K562 (cell line): ENCODE measurements around the gene AP2S1. TPM values are rescaled to one million over a fixed set of nuclear protein-coding genes. Genes with fewer than 3 reads are reported as not detected.

Source experiments
- ARID1B ChIP-seq: fragments of 450-650 bp; IDR thresholded peaks from 2 replicates; pipeline ENCODE4 v1.6.1; 2016; ENCODE audit warnings: antibody characterized with exemption, mild to moderate bottlenecking, inconsistent platforms
- DACH1 ChIP-seq: fragments of 450-650 bp; IDR thresholded peaks from 2 replicates; pipeline ENCODE4 v1.6.1; 2018; ENCODE audit not compliant: partially characterized antibody
- ELF4 ChIP-seq: fragments of 450-650 bp; formaldehyde crosslinking; IDR thresholded peaks from 2 replicates; pipeline ENCODE4 v1.4.0; 2022; ENCODE audit warnings: missing genetic modification characterization
- EWSR1 ChIP-seq: fragments of 450-650 bp; IDR thresholded peaks from 2 replicates; pipeline ENCODE4 v1.6.1; 2018; ENCODE audit warnings: borderline replicate concordance, mild to moderate bottlenecking, low read depth, moderate library complexity; ENCODE audit not compliant: partially characterized antibody
- EZH2 ChIP-seq: IDR thresholded peaks from 2 replicates; pipeline ENCODE4 v1.6.1; 2012; ENCODE audit warnings: low read depth, mild to moderate bottlenecking, inconsistent platforms, low read length, borderline replicate concordance
- GATA2 ChIP-seq: sonication (generic); formaldehyde crosslinking; IDR thresholded peaks from 2 replicates; pipeline ENCODE4 v1.4.0; 2020; ENCODE audit warnings: mild to moderate bottlenecking, missing genetic modification reagents
- LCOR ChIP-seq: sonication (generic); formaldehyde crosslinking; IDR thresholded peaks from 2 replicates; pipeline ENCODE4 v1.8.0; 2022; ENCODE audit warnings: mild to moderate bottlenecking, missing genetic modification reagents
- NFIC ChIP-seq: fragments of 450-650 bp; IDR thresholded peaks from 2 replicates; pipeline ENCODE4 v1.6.1; 2017; ENCODE audit warnings: mild to moderate bottlenecking, inconsistent platforms
- NFXL1 ChIP-seq: fragments of 450-650 bp; formaldehyde crosslinking; IDR thresholded peaks from 2 replicates; pipeline ENCODE4 v1.4.0; 2021; ENCODE audit warnings: mild to moderate bottlenecking
- NR1H2 ChIP-seq: sonication (generic); formaldehyde crosslinking; IDR thresholded peaks from 2 replicates; pipeline ENCODE4 v1.4.0; 2020; ENCODE audit warnings: mild to moderate bottlenecking, missing genetic modification reagents
- POLR3G ChIP-seq: IDR thresholded peaks from 2 replicates; pipeline ENCODE4 v1.6.1; 2011; ENCODE audit not compliant: insufficient read length, insufficient replicate concordance; ENCODE audit errors: extremely low read depth
- SETDB1 ChIP-seq: IDR thresholded peaks from one replicate; pipeline ENCODE4 v1.6.1; 2012; ENCODE audit warnings: low read length, control low read depth, inconsistent platforms
- SLC30A9 ChIP-seq: fragments of 250-450 bp; sonication (Bioruptor Pico); IDR thresholded peaks from 2 replicates; pipeline ENCODE4 v1.8.0; 2022; ENCODE audit warnings: mild to moderate bottlenecking, moderate library complexity
- SRSF7 ChIP-seq: fragments of 200-400 bp; formaldehyde crosslinking; optimal IDR thresholded peaks from 2 replicates; pipeline ENCODE3; 2017; ENCODE audit warnings: mild to moderate bottlenecking, low read depth, low read length
- XRCC5 ChIP-seq: fragments of 200-400 bp; formaldehyde crosslinking; IDR thresholded peaks from 2 replicates; pipeline ENCODE4 v1.6.1; 2017; ENCODE audit warnings: low read depth, mild to moderate bottlenecking, low read length
- ZNF347 ChIP-seq: fragments of 450-650 bp; formaldehyde crosslinking; IDR thresholded peaks from 2 replicates; pipeline ENCODE4 v1.4.0; 2020; ENCODE audit warnings: low read depth, mild to moderate bottlenecking, moderate library complexity
- ZNF699 ChIP-seq: fragments of 250-450 bp; sonication (Bioruptor Pico); IDR thresholded peaks from 2 replicates; pipeline ENCODE4 v1.8.0; 2021; ENCODE audit warnings: mild to moderate bottlenecking, moderate library complexity; ENCODE audit not compliant: insufficient replicate concordance
- ZNF79 ChIP-seq: fragments of 250-450 bp; sonication (Bioruptor Pico); IDR thresholded peaks from 2 replicates; pipeline ENCODE4 v1.4.0; 2020; ENCODE audit warnings: low read depth, mild to moderate bottlenecking, moderate library complexity
- polyA plus RNA-seq, 8 experiments: library from polyadenylated mRNA; depleted of rRNA in 4 of 8; stranded (reverse) in 5 of 8; unstranded in 3 of 8; fragments of >200 nt; fragmentation: Nextera tagmentation in 2 of 8; fragmentation: Illumina TruSeq in 1 of 8; extraction: Ambion mirVana in 2 of 8; extraction: Trizol in 1 of 8; gene quantifications; 2 replicates each; pipeline versions ENCODE4 v1.2.1 to v1.2.3, GENCODE V29; 2011 to 2014; ENCODE audit warnings: inconsistent platforms in 1 of 8, missing spikeins in 1 of 8
- total RNA-seq, 7 experiments: library from RNA; depleted of rRNA in 6 of 7; stranded (reverse); fragments of >200 nt in 6 of 7; fragmentation: Illumina TruSeq in 2 of 7; extraction: Trizol in 2 of 7; gene quantifications; 2 replicates each; pipeline versions ENCODE4 v1.2.1 to v1.2.3, GENCODE V29; 2011 to 2021; ENCODE audit warnings: low replicate concordance in 1 of 7
- TF ChIP-seq, protein P1 (sequence below): fragments of 250-450 bp; sonication (Bioruptor Pico); IDR thresholded peaks from 2 replicates; pipeline ENCODE4 v1.5.0; 2020; ENCODE audit warnings: mild to moderate bottlenecking, borderline replicate concordance
- TF ChIP-seq, protein P2 (sequence below), 2 experiments: fragments of 450-650 bp in 1 of 2; sonication (generic) in 1 of 2; formaldehyde crosslinking; conservative IDR thresholded peaks; 2 replicates each; pipeline versions ENCODE4 v1.4.0 to v1.8.1; 2020 to 2022; ENCODE audit warnings: mild to moderate bottlenecking in 1 of 2, missing genetic modification reagents in 1 of 2
- TF ChIP-seq, protein P3 (sequence below): IDR thresholded peaks from 3 replicates; pipeline ENCODE4 v1.6.1; 2011; ENCODE audit warnings: borderline replicate concordance, mild to moderate bottlenecking, moderate library complexity; ENCODE audit not compliant: insufficient read length; ENCODE audit errors: extremely low read depth
- TF ChIP-seq, protein P4 (sequence below): fragments of 250-450 bp; sonication (Bioruptor Pico); IDR thresholded peaks from 2 replicates; pipeline ENCODE4 v1.8.0; 2021; ENCODE audit warnings: borderline replicate concordance, mild to moderate bottlenecking, moderate library complexity; ENCODE audit not compliant: poor library complexity, severe bottlenecking

The AP2S1 gene
- total and polyA plus RNA-seq, 9 of the 15 experiments (the other 6 are each of a cell fraction or from before 2014, with no cell fraction given) = 32.4 to 294 (median 136) TPM

DNA sequence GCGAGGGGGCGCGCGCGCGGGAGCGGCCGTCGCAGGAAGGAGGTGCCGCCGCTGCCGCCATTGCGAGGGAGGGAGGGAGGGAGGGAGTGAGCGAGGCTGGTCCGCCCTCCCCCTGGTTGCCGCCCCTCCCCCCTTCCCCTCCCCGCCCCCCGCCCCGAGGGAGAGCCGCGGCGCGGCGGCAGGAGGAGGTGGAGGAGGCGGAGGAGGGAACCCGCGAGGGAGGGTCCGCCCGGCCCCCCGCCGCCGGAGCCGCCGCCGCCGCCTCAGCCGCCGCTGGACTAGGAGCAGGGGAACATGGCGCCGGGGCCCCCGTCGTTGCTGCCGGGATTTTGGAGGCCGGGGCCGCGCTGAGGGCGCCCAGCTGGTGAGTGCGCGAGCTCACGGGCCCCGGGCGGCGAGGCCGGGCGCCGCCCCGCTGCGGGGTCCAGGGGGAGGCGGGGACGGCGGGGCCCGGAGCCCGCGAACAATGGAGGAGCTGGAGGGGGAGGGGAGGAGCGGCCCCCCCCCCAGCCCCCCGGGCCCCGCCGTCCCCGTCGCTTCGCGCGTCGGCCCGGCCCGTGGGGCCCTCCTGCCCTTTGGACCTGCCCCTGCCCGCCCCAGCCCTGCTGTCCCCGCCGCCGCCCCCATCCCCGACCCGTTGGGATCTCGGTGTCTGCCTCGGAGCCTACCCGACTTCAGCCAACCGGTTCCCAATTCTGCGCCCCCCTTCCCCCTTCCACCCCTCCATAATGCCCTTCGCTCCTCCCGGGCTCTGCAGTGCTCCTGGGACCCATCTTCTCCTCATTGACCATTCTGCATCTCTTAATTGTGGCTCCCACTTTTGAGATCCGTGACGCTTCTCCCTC lies 10.4 kb upstream of the AP2S1 start, which contains the start of gene ARHGAP35 (continued):
- TF ChIP-seq, protein P1, sequence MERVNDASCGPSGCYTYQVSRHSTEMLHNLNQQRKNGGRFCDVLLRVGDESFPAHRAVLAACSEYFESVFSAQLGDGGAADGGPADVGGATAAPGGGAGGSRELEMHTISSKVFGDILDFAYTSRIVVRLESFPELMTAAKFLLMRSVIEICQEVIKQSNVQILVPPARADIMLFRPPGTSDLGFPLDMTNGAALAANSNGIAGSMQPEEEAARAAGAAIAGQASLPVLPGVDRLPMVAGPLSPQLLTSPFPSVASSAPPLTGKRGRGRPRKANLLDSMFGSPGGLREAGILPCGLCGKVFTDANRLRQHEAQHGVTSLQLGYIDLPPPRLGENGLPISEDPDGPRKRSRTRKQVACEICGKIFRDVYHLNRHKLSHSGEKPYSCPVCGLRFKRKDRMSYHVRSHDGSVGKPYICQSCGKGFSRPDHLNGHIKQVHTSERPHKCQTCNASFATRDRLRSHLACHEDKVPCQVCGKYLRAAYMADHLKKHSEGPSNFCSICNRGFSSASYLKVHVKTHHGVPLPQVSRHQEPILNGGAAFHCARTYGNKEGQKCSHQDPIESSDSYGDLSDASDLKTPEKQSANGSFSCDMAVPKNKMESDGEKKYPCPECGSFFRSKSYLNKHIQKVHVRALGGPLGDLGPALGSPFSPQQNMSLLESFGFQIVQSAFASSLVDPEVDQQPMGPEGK (CRISPR knock-in tag) = no peak
- TF ChIP-seq, protein P2, sequence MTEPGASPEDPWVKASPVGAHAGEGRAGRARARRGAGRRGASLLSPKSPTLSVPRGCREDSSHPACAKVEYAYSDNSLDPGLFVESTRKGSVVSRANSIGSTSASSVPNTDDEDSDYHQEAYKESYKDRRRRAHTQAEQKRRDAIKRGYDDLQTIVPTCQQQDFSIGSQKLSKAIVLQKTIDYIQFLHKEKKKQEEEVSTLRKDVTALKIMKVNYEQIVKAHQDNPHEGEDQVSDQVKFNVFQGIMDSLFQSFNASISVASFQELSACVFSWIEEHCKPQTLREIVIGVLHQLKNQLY (CRISPR knock-in tag; conservative IDR thresholded peaks at IDR 0.05) = no peak
- TF ChIP-seq LCOR (CRISPR knock-in tag) (no peak), XRCC5 (no peak), SRSF7 (no peak), SLC30A9 (no peak), NFXL1 (CRISPR knock-in tag) (no peak), NR1H2 (CRISPR knock-in tag) (no peak), SETDB1 (no peak), ZNF699 (no peak), GATA2 (no peak), ZNF79 (CRISPR knock-in tag) (no peak), POLR3G (no peak), ELF4 (CRISPR knock-in tag) (no peak), ZNF347 (CRISPR knock-in tag) (no peak), EZH2 (no peak), NFIC (no peak), DACH1 (no peak), EWSR1 (no peak), ARID1B (no peak)
- TF ChIP-seq, protein P3, sequence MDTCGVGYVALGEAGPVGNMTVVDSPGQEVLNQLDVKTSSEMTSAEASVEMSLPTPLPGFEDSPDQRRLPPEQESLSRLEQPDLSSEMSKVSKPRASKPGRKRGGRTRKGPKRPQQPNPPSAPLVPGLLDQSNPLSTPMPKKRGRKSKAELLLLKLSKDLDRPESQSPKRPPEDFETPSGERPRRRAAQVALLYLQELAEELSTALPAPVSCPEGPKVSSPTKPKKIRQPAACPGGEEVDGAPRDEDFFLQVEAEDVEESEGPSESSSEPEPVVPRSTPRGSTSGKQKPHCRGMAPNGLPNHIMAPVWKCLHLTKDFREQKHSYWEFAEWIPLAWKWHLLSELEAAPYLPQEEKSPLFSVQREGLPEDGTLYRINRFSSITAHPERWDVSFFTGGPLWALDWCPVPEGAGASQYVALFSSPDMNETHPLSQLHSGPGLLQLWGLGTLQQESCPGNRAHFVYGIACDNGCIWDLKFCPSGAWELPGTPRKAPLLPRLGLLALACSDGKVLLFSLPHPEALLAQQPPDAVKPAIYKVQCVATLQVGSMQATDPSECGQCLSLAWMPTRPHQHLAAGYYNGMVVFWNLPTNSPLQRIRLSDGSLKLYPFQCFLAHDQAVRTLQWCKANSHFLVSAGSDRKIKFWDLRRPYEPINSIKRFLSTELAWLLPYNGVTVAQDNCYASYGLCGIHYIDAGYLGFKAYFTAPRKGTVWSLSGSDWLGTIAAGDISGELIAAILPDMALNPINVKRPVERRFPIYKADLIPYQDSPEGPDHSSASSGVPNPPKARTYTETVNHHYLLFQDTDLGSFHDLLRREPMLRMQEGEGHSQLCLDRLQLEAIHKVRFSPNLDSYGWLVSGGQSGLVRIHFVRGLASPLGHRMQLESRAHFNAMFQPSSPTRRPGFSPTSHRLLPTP = no peak
- TF ChIP-seq, protein P4, sequence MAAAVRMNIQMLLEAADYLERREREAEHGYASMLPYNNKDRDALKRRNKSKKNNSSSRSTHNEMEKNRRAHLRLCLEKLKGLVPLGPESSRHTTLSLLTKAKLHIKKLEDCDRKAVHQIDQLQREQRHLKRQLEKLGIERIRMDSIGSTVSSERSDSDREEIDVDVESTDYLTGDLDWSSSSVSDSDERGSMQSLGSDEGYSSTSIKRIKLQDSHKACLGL (CRISPR knock-in tag) = no peak
